NCI-H345 treated with DMSO at 0.1 percent for 48 hours (cell line): ENCODE results near the gene ABHD12.
"Not testable (repeated sequence)": the region's sequence is repeated elsewhere in the genome, so short reads cannot be mapped to it uniquely, and the experiment has no call there.

Source experiments
- DNase-seq: peaks from one replicate; lab custom pipeline; 2025; ENCODE audit not compliant: unreplicated experiment; lab: John Stamatoyannopoulos, UW

Gene ABHD12

GRCh38 chr20:25390538-25391528 lies at the start of gene ABHD12:
Gene ABHD12 (minus strand): TSS chr20:25390835. CDS start chr20:25390703, 132 bp downstream.
- DNase-seq = peak; percentile 94

GRCh38 chr20:25439328-25439727 lies 48.7 kb upstream of the ABHD12 start:
- DNase-seq = no peak

GRCh38 chr20:25437153-25437581 lies 46.5 kb upstream of the ABHD12 start:
- no peak for DNase-seq

GRCh38 chr20:25424536-25424935 lies 33.9 kb upstream of the ABHD12 start:
- no peak for DNase-seq

- DNase-seq = no peak
Measured at GRCh38 chr20:25422032-25422431, 31.4 kb upstream of the ABHD12 start.

- DNase-seq = no peak
Measured at GRCh38 chr20:25421102-25421501, 30.5 kb upstream of the ABHD12 start.

- no peak for DNase-seq
Measured at GRCh38 chr20:25418776-25419175, 28.1 kb upstream of the ABHD12 start.

GRCh38 chr20:25408890-25409289 lies 18.3 kb upstream of the ABHD12 start:
- DNase-seq = no peak

- no peak for DNase-seq
Measured at GRCh38 chr20:25408170-25408547, 17.5 kb upstream of the ABHD12 start.

- peak; percentile 94 for DNase-seq
Measured at GRCh38 chr20:25407311-25408169, 16.9 kb upstream of the ABHD12 start, which contains the start of gene GINS1. Gene GINS1 (plus strand): TSS chr20:25407673. CDS start chr20:25407821, 148 bp downstream.

- no peak for DNase-seq
Measured at GRCh38 chr20:25402583-25402982, 11.9 kb upstream of the ABHD12 start.

GRCh38 chr20:25400291-25400732 lies 9.7 kb upstream of the ABHD12 start:
- not testable (repeated sequence) for DNase-seq

GRCh38 chr20:25399037-25399430 lies 8.4 kb upstream of the ABHD12 start:
- peak; percentile 62 for DNase-seq

- no peak for DNase-seq
Measured at GRCh38 chr20:25398376-25399036, 7.9 kb upstream of the ABHD12 start.

- no peak for DNase-seq
Measured at GRCh38 chr20:25397821-25398220, 7.2 kb upstream of the ABHD12 start.

- no peak for DNase-seq
Measured at GRCh38 chr20:25397096-25397495, 6.5 kb upstream of the ABHD12 start.

GRCh38 chr20:25394996-25395395 lies 4.4 kb upstream of the ABHD12 start:
- no peak for DNase-seq

GRCh38 chr20:25394276-25394675 lies 3.6 kb upstream of the ABHD12 start:
- DNase-seq = no peak

GRCh38 chr20:25389858-25390537 lies 637 bp downstream of the ABHD12 start:
- DNase-seq = peak; percentile 43

GRCh38 chr20:25389401-25389857 lies 1.2 kb downstream of the ABHD12 start:
- DNase-seq = no peak
